Liver (tissue), 9 donors: ENCODE results near the gene NACA. TPM values are rescaled to one million over a fixed set of nuclear protein-coding genes. Genes with fewer than 3 reads are reported as not detected.
A peak's percentile ranks its signal among the peaks of the same experiment; 100 is the strongest.

Source experiments
- DNase-seq: peaks from one replicate; pipeline ENCODE4 v3.0.0-alpha.2; 2017; ENCODE audit warnings: low spot score
- H3K27ac ChIP-seq, 2 donors: one replicate each; pipeline ENCODE4 v1.7.0; 2013; ENCODE audit warnings: inconsistent platforms in 2 of 2, low read length in 2 of 2, control low read depth in 1 of 2, low read depth in 1 of 2, mild to moderate bottlenecking in 1 of 2
- H3K27me3 ChIP-seq, 4 donors: one replicate each; pipeline versions ENCODE4 v1.6.1 to v1.7.0; 2013; ENCODE audit warnings: low read length in 3 of 4, inconsistent platforms in 1 of 4, mild to moderate bottlenecking in 1 of 4, moderate library complexity in 1 of 4; ENCODE audit not compliant: control insufficient read depth in 4 of 4, insufficient read depth in 4 of 4
- H3K36me3 ChIP-seq, 4 donors: one replicate each; pipeline versions ENCODE4 v1.6.1 to v1.7.0; 2013; ENCODE audit warnings: low read length in 3 of 4, mild to moderate bottlenecking in 3 of 4, low read depth in 1 of 4, moderate library complexity in 1 of 4; ENCODE audit not compliant: control insufficient read depth in 4 of 4, insufficient read depth in 3 of 4
- H3K4me1 ChIP-seq, 4 donors: one replicate each; pipeline versions ENCODE4 v1.6.1 to v1.7.0; 2013; ENCODE audit warnings: low read length in 3 of 4, mild to moderate bottlenecking in 3 of 4, moderate library complexity in 1 of 4; ENCODE audit not compliant: control insufficient read depth in 4 of 4, insufficient read depth in 4 of 4
- H3K4me3 ChIP-seq, 3 donors: one replicate each; pipeline versions ENCODE4 v1.6.1 to v1.7.0; 2013; ENCODE audit warnings: low read length in 3 of 3, control low read depth in 1 of 3, low read depth in 1 of 3, mild to moderate bottlenecking in 1 of 3
- H3K9ac ChIP-seq, 2 donors: one replicate each; pipeline ENCODE4 v1.7.0; 2013; ENCODE audit warnings: low read length in 2 of 2, mild to moderate bottlenecking in 2 of 2, moderate library complexity in 2 of 2, control low read depth in 1 of 2, low read depth in 1 of 2
- H3K9me3 ChIP-seq, 4 donors: one replicate each; pipeline versions ENCODE4 v1.6.1 to v1.7.0; 2013; ENCODE audit warnings: low read length in 3 of 4; ENCODE audit not compliant: control insufficient read depth in 4 of 4
- EGR1 ChIP-seq, 2 donors: IDR thresholded peaks; 2 replicates each; pipeline ENCODE4 v1.6.1; 2016 to 2018; ENCODE audit warnings: antibody characterized with exemption in 2 of 2, low read depth in 2 of 2
- GABPA ChIP-seq, 2 donors: IDR thresholded peaks in 1 of 2; conservative IDR thresholded peaks in 1 of 2; 2 replicates each; pipeline ENCODE4 v1.6.1; 2016; ENCODE audit warnings: antibody characterized with exemption in 2 of 2, mild to moderate bottlenecking in 1 of 2, moderate library complexity in 1 of 2
- HNF4A ChIP-seq, 2 donors: conservative IDR thresholded peaks; 2 replicates each; pipeline ENCODE4 v1.6.1; 2016; ENCODE audit warnings: antibody characterized with exemption in 2 of 2, mild to moderate bottlenecking in 2 of 2
- JUND ChIP-seq, 2 donors: IDR thresholded peaks; 2 replicates each; pipeline ENCODE4 v1.6.1; 2016; ENCODE audit warnings: antibody characterized with exemption in 2 of 2
- RAD21 ChIP-seq, 2 donors: IDR thresholded peaks; 2 replicates each; pipeline ENCODE4 v1.6.1; 2016; ENCODE audit warnings: antibody characterized with exemption in 2 of 2, mild to moderate bottlenecking in 2 of 2
- TAF1 ChIP-seq: conservative IDR thresholded peaks from 2 replicates; pipeline ENCODE4 v1.6.1; 2016; ENCODE audit warnings: antibody characterized with exemption, mild to moderate bottlenecking
- WGBS: extraction: QIAGEN DNeasy Blood & Tissue Kit; methylation state at CpG from one replicate; pipeline ENCODE4 v1.1.7; 2013; 5-methylcytosine and 5-hydroxymethylcytosine counted together
- polyA plus RNA-seq, 2 donors: library from polyadenylated mRNA; stranded (reverse) in 1 of 2; unstranded in 1 of 2; fragments of 200-250 nt in 1 of 2; fragments of >200 nt in 1 of 2; fragmentation: Nextera tagmentation in 1 of 2; extraction: Ambion mirVana in 1 of 2; gene quantifications; one replicate each; pipeline versions ENCODE4 v1.2.1 to v1.2.3, GENCODE V29; 2013 to 2015
- total RNA-seq, 2 donors: library from RNA; depleted of rRNA; stranded (reverse); fragments of >200 nt; gene quantifications; one replicate each; pipeline ENCODE4 v1.2.3, GENCODE V29; 2014
- TF ChIP-seq, protein P1 (sequence below): IDR thresholded peaks from 2 replicates; pipeline ENCODE4 v1.6.1; 2016; ENCODE audit warnings: antibody characterized with exemption
- TF ChIP-seq, protein P2 (sequence below): IDR thresholded peaks from 2 replicates; pipeline ENCODE4 v1.6.1; 2016; ENCODE audit warnings: antibody characterized with exemption, mild to moderate bottlenecking
- TF ChIP-seq, protein P3 (sequence below): IDR thresholded peaks from 2 replicates; pipeline ENCODE4 v1.6.1; 2016; ENCODE audit warnings: antibody characterized with exemption
- donor health status: healthy.
- donor health status: healthy.
- donor health status: healthy.
- donor health status: healthy.
- donor health status: healthy.

NACA gene
- total and polyA plus RNA-seq, 4 donors, result 365 to 695 (median 456) TPM

- Histone ChIP-seq H3K27ac (peak overlapping the region; percentile 22 to 26), H3K4me3 (peak overlapping the region; percentile 43 to 71 (median 62))
These were observed 41.4 kb upstream of the NACA start for GRCh38 chr12:56766535-56766934.

GRCh38 chr12:56763753-56764657 lies 38.9 kb upstream of the NACA start:
- peak overlapping the region; percentile 62 to 93 for H3K9ac ChIP-seq
- TF ChIP-seq, protein P1, sequence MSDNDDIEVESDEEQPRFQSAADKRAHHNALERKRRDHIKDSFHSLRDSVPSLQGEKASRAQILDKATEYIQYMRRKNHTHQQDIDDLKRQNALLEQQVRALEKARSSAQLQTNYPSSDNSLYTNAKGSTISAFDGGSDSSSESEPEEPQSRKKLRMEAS, result peak; percentile 17
- TF ChIP-seq RAD21 (IDR thresholded peaks at IDR 0.05) (peak in 1 of 2 donors; percentile 12), GABPA (IDR thresholded peaks at IDR 0.05 in 1 of 2, conservative IDR thresholded peaks at IDR 0.05 in 1 of 2) (no peak)
- H3K27ac ChIP-seq, result peak overlapping the region; percentile 65 to 75
- DNase-seq, result no peak
- WGBS, result 27% methylated on average over 5 of the region's 5 CpGs
- peak overlapping the region; percentile 71 to 85 (median 72) for H3K4me3 ChIP-seq
- H3K27me3 ChIP-seq, result no peaks in the 10 kb centered on the region
- H3K36me3 ChIP-seq, result no peaks in the 10 kb centered on the region
- no peaks in the 10 kb centered on the region for H3K9me3 ChIP-seq
- H3K4me1 ChIP-seq, result peaks cover 5 to 57% (median 38%) of the 10 kb centered on the region in 4 donors

More at GRCh38 chr12:56766535-56766934, 41.4 kb upstream of the NACA start:
- Histone ChIP-seq H3K9ac (peak overlapping the region; percentile 46 to 72), H3K4me1 (peaks cover 7 to 59% (median 40%) of the 10 kb centered on the region in 4 donors), H3K27me3 (no peaks in the 10 kb centered on the region), H3K9me3 (no peaks in the 10 kb centered on the region), H3K36me3 (peaks cover 0 to 3% (median 0%) of the 10 kb centered on the region in 4 donors)
- WGBS, result 31% methylated on average over 6 of the region's 6 CpGs
- TF ChIP-seq EGR1 (IDR thresholded peaks at IDR 0.05; ENCODE audit: low read depth in 2 of 2) (no peak), GABPA (IDR thresholded peaks at IDR 0.05 in 1 of 2, conservative IDR thresholded peaks at IDR 0.05 in 1 of 2) (no peak), HNF4A (conservative IDR thresholded peaks at IDR 0.05) (no peak), JUND (IDR thresholded peaks at IDR 0.05) (no peak), TAF1 (no peak), RAD21 (IDR thresholded peaks at IDR 0.05) (no peak)
- TF ChIP-seq, protein P1, result no peak
- TF ChIP-seq, protein P2, sequence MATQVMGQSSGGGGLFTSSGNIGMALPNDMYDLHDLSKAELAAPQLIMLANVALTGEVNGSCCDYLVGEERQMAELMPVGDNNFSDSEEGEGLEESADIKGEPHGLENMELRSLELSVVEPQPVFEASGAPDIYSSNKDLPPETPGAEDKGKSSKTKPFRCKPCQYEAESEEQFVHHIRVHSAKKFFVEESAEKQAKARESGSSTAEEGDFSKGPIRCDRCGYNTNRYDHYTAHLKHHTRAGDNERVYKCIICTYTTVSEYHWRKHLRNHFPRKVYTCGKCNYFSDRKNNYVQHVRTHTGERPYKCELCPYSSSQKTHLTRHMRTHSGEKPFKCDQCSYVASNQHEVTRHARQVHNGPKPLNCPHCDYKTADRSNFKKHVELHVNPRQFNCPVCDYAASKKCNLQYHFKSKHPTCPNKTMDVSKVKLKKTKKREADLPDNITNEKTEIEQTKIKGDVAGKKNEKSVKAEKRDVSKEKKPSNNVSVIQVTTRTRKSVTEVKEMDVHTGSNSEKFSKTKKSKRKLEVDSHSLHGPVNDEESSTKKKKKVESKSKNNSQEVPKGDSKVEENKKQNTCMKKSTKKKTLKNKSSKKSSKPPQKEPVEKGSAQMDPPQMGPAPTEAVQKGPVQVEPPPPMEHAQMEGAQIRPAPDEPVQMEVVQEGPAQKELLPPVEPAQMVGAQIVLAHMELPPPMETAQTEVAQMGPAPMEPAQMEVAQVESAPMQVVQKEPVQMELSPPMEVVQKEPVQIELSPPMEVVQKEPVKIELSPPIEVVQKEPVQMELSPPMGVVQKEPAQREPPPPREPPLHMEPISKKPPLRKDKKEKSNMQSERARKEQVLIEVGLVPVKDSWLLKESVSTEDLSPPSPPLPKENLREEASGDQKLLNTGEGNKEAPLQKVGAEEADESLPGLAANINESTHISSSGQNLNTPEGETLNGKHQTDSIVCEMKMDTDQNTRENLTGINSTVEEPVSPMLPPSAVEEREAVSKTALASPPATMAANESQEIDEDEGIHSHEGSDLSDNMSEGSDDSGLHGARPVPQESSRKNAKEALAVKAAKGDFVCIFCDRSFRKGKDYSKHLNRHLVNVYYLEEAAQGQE, result no peak
- TF ChIP-seq, protein P3, sequence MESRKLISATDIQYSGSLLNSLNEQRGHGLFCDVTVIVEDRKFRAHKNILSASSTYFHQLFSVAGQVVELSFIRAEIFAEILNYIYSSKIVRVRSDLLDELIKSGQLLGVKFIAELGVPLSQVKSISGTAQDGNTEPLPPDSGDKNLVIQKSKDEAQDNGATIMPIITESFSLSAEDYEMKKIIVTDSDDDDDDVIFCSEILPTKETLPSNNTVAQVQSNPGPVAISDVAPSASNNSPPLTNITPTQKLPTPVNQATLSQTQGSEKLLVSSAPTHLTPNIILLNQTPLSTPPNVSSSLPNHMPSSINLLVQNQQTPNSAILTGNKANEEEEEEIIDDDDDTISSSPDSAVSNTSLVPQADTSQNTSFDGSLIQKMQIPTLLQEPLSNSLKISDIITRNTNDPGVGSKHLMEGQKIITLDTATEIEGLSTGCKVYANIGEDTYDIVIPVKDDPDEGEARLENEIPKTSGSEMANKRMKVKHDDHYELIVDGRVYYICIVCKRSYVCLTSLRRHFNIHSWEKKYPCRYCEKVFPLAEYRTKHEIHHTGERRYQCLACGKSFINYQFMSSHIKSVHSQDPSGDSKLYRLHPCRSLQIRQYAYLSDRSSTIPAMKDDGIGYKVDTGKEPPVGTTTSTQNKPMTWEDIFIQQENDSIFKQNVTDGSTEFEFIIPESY, result no peak
- DNase-seq, result no peak
